HepG2 (cell line): ENCODE measurements around the gene GINS2. TPM values are rescaled to one million over a fixed set of nuclear protein-coding genes. Genes with fewer than 3 reads are reported as not detected.

Experiments used
- ATAC-seq: fragments of 200-7000 bp; cut with Tn5 transposase; 3 replicates; pipeline ENCODE4 v1.9.1; 2020; ENCODE audit warnings: mild to moderate bottlenecking, moderate library complexity
- BruUV-seq: library from RNA; stranded (reverse); fragments of 400-500 nt; replicated peaks from 2 replicates; lab custom pipeline; 2021; lab: Mats Ljungman, UMichigan
- CTCF ChIA-PET: fragments of 300-600 bp; formaldehyde crosslinking; extraction: SDS; loops from one replicate; lab custom pipeline; 2021; ENCODE audit warnings: low total read pairs, inconsistent platforms, low intra/inter-chr PET ratio; lab: Yijun Ruan, JAX
- POLR2A ChIA-PET: fragments of 350-600 bp; sonication (Branson Sonifier 250); formaldehyde crosslinking; loops from one replicate; lab custom pipeline; 2020; ENCODE audit warnings: antibody characterized with exemption, inconsistent platforms; lab: Yijun Ruan, JAX
- DNase-seq: peaks from one replicate; pipeline ENCODE4 v3.0.0-alpha.2; 2015; ENCODE audit warnings: low spot score
- FAIRE-seq: peaks from 3 replicates; lab custom pipeline; 2011; peaks lifted over from hg19 to GRCh38; lab: Jason Lieb, UNC
- H2AFZ ChIP-seq: one replicate; pipeline ENCODE4 v1.6.1; 2011; ENCODE audit warnings: low read length, inconsistent platforms
- H3K27ac ChIP-seq: fragments of 300-600 bp; 3 replicates; pipeline ENCODE4 v1.8.0; 2011; ENCODE audit warnings: mixed run types, mild to moderate bottlenecking, mixed read lengths, low read length, inconsistent platforms; ENCODE audit not compliant: insufficient read depth; ENCODE audit errors: extremely low read length
- H3K27me3 ChIP-seq, 2 experiments: fragments of 200-600 bp in 1 of 2; 2 replicates in 1 of 2; 3 replicates in 1 of 2; pipeline versions ENCODE4 v1.6.0 to v1.8.0; 2011; ENCODE audit warnings: low read length in 2 of 2, mild to moderate bottlenecking in 2 of 2, moderate library complexity in 2 of 2, inconsistent platforms in 1 of 2; ENCODE audit not compliant: insufficient read depth in 2 of 2, control insufficient read depth in 1 of 2
- H3K36me3 ChIP-seq, 2 experiments: fragments of 200-600 bp in 1 of 2; replicated peaks in 1 of 2; 2 replicates in 1 of 2; 3 replicates in 1 of 2; pipeline versions ENCODE4 v1.5.1 to v1.8.0; 2011; ENCODE audit warnings: low read length in 2 of 2, inconsistent platforms in 1 of 2; ENCODE audit not compliant: insufficient read depth in 2 of 2, control insufficient read depth in 1 of 2
- H3K4me1 ChIP-seq: 2 replicates; pipeline ENCODE4 v1.5.1; 2012; ENCODE audit warnings: low read length, inconsistent platforms; ENCODE audit not compliant: insufficient read depth
- H3K4me2 ChIP-seq: 2 replicates; pipeline ENCODE4 v1.6.0; 2011; ENCODE audit warnings: low read depth, low read length, inconsistent platforms
- H3K4me3 ChIP-seq, 3 experiments: fragments of 200-600 bp in 1 of 3; sonication (generic), shearing (Covaris generic) in 1 of 3; replicated peaks in 1 of 3; 2 replicates each; pipeline ENCODE4 v1.5.1; 2011 to 2016; ENCODE audit warnings: low read length in 3 of 3, inconsistent platforms in 2 of 3, low read depth in 2 of 3, mild to moderate bottlenecking in 2 of 3, control low read depth in 1 of 3, mixed read lengths in 1 of 3; ENCODE audit not compliant: insufficient read depth in 1 of 3
- H3K79me2 ChIP-seq: one replicate; pipeline ENCODE4 v1.6.1; 2011; ENCODE audit warnings: low read length, inconsistent platforms; ENCODE audit not compliant: insufficient read depth
- H3K9ac ChIP-seq: 2 replicates; pipeline ENCODE4 v1.6.0; 2011; ENCODE audit warnings: mild to moderate bottlenecking, low read depth, low read length, inconsistent platforms; ENCODE audit not compliant: insufficient read depth
- H3K9me3 ChIP-seq: 2 replicates; pipeline ENCODE4 v1.5.1; 2012; ENCODE audit warnings: mild to moderate bottlenecking, low read length
- H4K20me1 ChIP-seq: 2 replicates; pipeline ENCODE4 v1.6.0; 2011; ENCODE audit warnings: inconsistent platforms, mild to moderate bottlenecking, low read length, moderate library complexity; ENCODE audit not compliant: insufficient read depth
- AGO2 ChIP-seq: fragments of 200-400 bp; formaldehyde crosslinking; optimal IDR thresholded peaks from 2 replicates; pipeline ENCODE3; 2017; ENCODE audit warnings: mild to moderate bottlenecking, low read depth, low read length, moderate library complexity
- BHLHE40 ChIP-seq: IDR thresholded peaks from 2 replicates; pipeline ENCODE4 v1.6.1; 2011; ENCODE audit warnings: low read length, improper control_type of control experiment
- EED ChIP-seq: sonication (generic); formaldehyde crosslinking; IDR thresholded peaks from 2 replicates; pipeline ENCODE4 v1.5.0; 2020; ENCODE audit warnings: mild to moderate bottlenecking, missing genetic modification reagents
- FOXA1 ChIP-seq, 2 experiments: fragments of 450-650 bp in 1 of 2; sonication (generic) in 1 of 2; formaldehyde crosslinking in 1 of 2; IDR thresholded peaks; 2 replicates each; pipeline versions ENCODE4 v1.4.0 to v1.6.1; 2016 to 2020; ENCODE audit warnings: missing genetic modification reagents in 1 of 2
- FOXA3 ChIP-seq: IDR thresholded peaks from 2 replicates; pipeline ENCODE4 v1.6.1; 2016; ENCODE audit warnings: missing genetic modification reagents, missing compliant biosample characterization
- JARID2 ChIP-seq: sonication (generic); formaldehyde crosslinking; IDR thresholded peaks from 2 replicates; pipeline ENCODE4 v1.8.1; 2023; ENCODE audit warnings: missing genetic modification reagents, inconsistent platforms; ENCODE audit not compliant: insufficient replicate concordance
- NFYC ChIP-seq: IDR thresholded peaks from 2 replicates; pipeline ENCODE4 v1.6.1; 2016; ENCODE audit warnings: missing genetic modification reagents, missing compliant biosample characterization
- PHF21A ChIP-seq: sonication (generic); formaldehyde crosslinking; IDR thresholded peaks from 2 replicates; pipeline ENCODE4 v1.5.0; 2020; ENCODE audit warnings: mild to moderate bottlenecking, missing genetic modification reagents
- POLR2AphosphoS2 ChIP-seq: IDR thresholded peaks from 2 replicates; pipeline ENCODE4 v1.6.1; 2011; ENCODE audit warnings: low read depth, low read length, improper control_type of control experiment
- RBM22 ChIP-seq: fragments of 200-400 bp; formaldehyde crosslinking; optimal IDR thresholded peaks from 2 replicates; pipeline ENCODE3; 2017; ENCODE audit warnings: mild to moderate bottlenecking, low read length, moderate library complexity
- ZNF737 ChIP-seq: sonication (generic); formaldehyde crosslinking; IDR thresholded peaks from 2 replicates; pipeline ENCODE4 v1.5.0; 2020; ENCODE audit warnings: missing genetic modification reagents, mild to moderate bottlenecking, borderline replicate concordance
- WGBS: methylation state at CpG from one replicate; pipeline ENCODE4 v1.1.6; 2017; ENCODE audit warnings: low lambda C conversion rate; 5-methylcytosine and 5-hydroxymethylcytosine counted together
- in situ Hi-C: cut with HindIII; loops from 2 replicates; pipeline ENCODE4 v1.10.0; 2017; ENCODE audit warnings: low pct_unique_long_range_greater_than_20kb; ENCODE audit not compliant: extremely low pct_ligation_motif_present
- intact Hi-C: fragments of 100-400 bp; cut with micrococcal nuclease; formaldehyde crosslinking; loops from one replicate; pipeline ENCODE4 v1.10.0; 2022; ENCODE audit not compliant: unreplicated experiment
- polyA plus RNA-seq, 8 experiments: library from polyadenylated mRNA; depleted of rRNA in 3 of 8; stranded (reverse) in 7 of 8; unstranded in 1 of 8; fragments of >200 nt; fragmentation: Illumina TruSeq in 4 of 8; extraction: Trizol in 4 of 8; gene quantifications; 2 replicates each; pipeline versions ENCODE4 v1.2.1 to v1.2.3, GENCODE V29; 2011 to 2016; ENCODE audit warnings: low read depth in 4 of 8, missing spikeins in 1 of 8, mixed read lengths in 1 of 8; ENCODE audit not compliant: insufficient read depth in 1 of 8
- total RNA-seq, 5 experiments: library from RNA; depleted of rRNA; stranded (reverse); fragments of >200 nt; fragmentation: Illumina TruSeq; extraction: Trizol; gene quantifications; 2 replicates each; pipeline ENCODE4 v1.2.3, GENCODE V29; 2016; ENCODE audit warnings: low read depth in 1 of 5

Gene GINS2
- total and polyA plus RNA-seq, 2 of the 13 experiments (the other 11 are each of a cell fraction or from before 2014, with no cell fraction given) = 10.6 to 48.3 TPM

DNA sequence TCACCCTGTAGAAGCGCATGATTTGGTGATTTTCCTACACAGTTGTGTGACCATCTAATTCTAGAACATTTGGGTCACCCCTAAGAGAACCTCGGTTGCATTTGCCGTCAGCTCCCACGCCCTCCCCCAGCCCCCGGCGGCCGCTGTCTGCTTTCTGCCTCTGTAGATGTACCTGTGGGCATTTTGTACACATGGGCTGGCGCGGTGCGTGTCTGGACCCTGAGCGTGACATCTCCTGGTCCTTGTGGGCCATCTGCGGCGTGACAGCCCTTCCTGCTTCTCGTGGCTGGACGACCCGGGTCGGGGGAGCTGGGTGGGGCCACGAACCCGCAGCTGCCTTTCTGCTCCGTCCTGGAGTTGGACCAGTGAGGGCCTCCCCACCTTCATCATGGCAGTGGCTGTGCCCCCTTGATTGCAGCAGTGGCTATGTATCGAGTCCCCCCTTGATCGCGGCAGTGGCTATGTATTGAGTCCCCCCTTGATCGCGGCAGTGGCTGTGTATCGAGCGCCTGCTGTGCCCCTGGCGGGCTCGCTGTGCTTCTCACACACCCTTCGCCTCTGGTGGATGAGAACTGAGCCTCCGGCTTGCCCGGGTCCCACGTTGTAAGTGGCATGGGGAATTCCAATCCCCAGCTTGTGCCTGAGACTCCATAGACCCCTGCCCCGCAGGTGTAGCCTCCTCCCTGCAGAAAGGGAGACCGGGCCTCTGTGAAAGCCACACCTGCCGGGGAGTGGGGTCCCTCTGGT is 51.5 kb downstream of the GINS2 start:
- Histone ChIP-seq H3K4me1 (no peaks in the 10 kb centered on the region), H3K4me2 (no peak overlapping the region), H3K27me3 (no peaks in the 10 kb centered on the region), H3K79me2 (peaks cover 56% of the 10 kb centered on the region), H3K27ac (no peak overlapping the region), H3K4me3 (no peak overlapping the region), H3K9ac (no peak overlapping the region), H3K36me3 (peaks cover 34 to 80% of the 10 kb centered on the region in 2 experiments), H2AFZ (no peak overlapping the region), H4K20me1 (peaks cover 94% of the 10 kb centered on the region; the same call in 1 of the 2 replicates), H3K9me3 (no peaks in the 10 kb centered on the region)
- ChIA-PET CTCF (no interaction called here), POLR2A (interaction anchor here (1.0 kb wide), 1 partner anchor 15 kb away, joined by 3 read pairs; no protein-coding TSS in a partner anchor)
- in situ Hi-C loops = no loop called here
- intact Hi-C loops = no loop called here
- WGBS = 96% methylated on average over 36 of the region's 36 CpGs
- FAIRE-seq (no peak), DNase-seq (no peak), ATAC-seq (no peak)
- no peak for TF ChIP-seq PHF21A (CRISPR knock-in tag)
- no peak for TF ChIP-seq ZNF737 (CRISPR knock-in tag)
- TF ChIP-seq AGO2 = peak; percentile 56
- TF ChIP-seq RBM22 = peak; percentile 29
- TF ChIP-seq EED (CRISPR knock-in tag) = peak; percentile 63; the same call in 1 of the 2 replicates
- TF ChIP-seq FOXA3 (CRISPR knock-in tag) = no peak
- TF ChIP-seq JARID2 (CRISPR knock-in tag) = no peak
- TF ChIP-seq POLR2AphosphoS2 = no peak
- TF ChIP-seq FOXA1 (IDR thresholded peaks at IDR 0.05) = no peak
- no peak for TF ChIP-seq FOXA1 (CRISPR knock-in tag; IDR thresholded peaks at IDR 0.05)
- no peak for TF ChIP-seq NFYC
- TF ChIP-seq BHLHE40 = no peak
- no TSS peak for BruUV-seq
